ENCODE results near the gene TBC1D19. TPM values are rescaled to one million over a fixed set of nuclear protein-coding genes. Genes with fewer than 3 reads are reported as not detected.

Gene TBC1D19
- total and polyA plus RNA-seq, 2 donors (not counting 1 experiment from before 2014, with no cell fraction given), result 1.8 to 11.0 TPM

DNA sequence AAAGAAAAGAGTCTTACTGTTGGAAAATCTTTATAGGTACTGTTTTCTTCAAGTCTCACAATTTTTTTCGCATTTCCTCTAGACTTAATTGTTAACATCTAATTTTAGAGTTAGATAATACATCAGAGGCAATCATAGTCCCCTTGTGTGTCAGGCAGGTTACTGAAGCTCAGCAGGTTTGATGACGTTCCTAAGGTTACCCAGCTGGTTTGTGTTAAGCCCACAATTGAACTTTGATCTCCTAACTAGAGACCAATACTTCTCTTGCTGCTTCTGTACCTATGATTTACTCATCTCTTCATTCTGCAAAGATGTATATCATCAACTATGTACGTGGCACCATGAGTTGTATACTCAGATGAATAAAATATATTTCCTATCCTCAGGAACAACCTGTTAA, 145.1 kb downstream of the TBC1D19 start:
- ChIA-PET POLR2A (no interaction called here), CTCF (interaction anchor here (0.9 kb wide), 1 partner anchor 271 kb away, joined by 3 read pairs; no protein-coding TSS in a partner anchor)
- Histone ChIP-seq H3K4me2 (replicated peaks; ENCODE audit: low read depth, low read length, poor library complexity, severe bottlenecking) (no peak overlapping the region), H4K20me1 (ENCODE audit: control insufficient read depth, insufficient read depth, low read length, poor library complexity, severe bottlenecking) (no peaks in the 10 kb centered on the region), H3K27ac (ENCODE audit: low read length in 2 of 2) (no peak overlapping the region), H3K36me3 (replicated peaks in 1 of 2; ENCODE audit: control extremely low read depth in 1 of 2, control insufficient read depth in 1 of 2, extremely low read depth in 1 of 2, insufficient read depth in 2 of 2, low read length in 1 of 2) (no peaks in the 10 kb centered on the region), H3K9ac (ENCODE audit: low read length) (no peak overlapping the region), H3K4me3 (ENCODE audit: control extremely low read depth in 1 of 5, extremely low read depth in 1 of 5, insufficient read depth in 1 of 5, low read depth in 2 of 5, low read length in 4 of 5) (no peak overlapping the region), H3K27me3 (replicated peaks in 1 of 4; ENCODE audit: control extremely low read depth in 1 of 4, control insufficient read depth in 3 of 4, insufficient read depth in 4 of 4, low read length in 3 of 4) (no peaks in the 10 kb centered on the region), H3K4me1 (ENCODE audit: control insufficient read depth in 2 of 2, insufficient read depth in 2 of 2, low read length in 2 of 2) (peaks cover 0 to 2% of the 10 kb centered on the region in 2 donors), H3K79me2 (ENCODE audit: control insufficient read depth, insufficient read depth, low read length) (no peaks in the 10 kb centered on the region), H3K9me3 (ENCODE audit: control extremely low read depth in 1 of 3, control insufficient read depth in 2 of 3, insufficient read depth in 1 of 3, low read length in 2 of 3) (no peaks in the 10 kb centered on the region), H2AFZ (ENCODE audit: insufficient read depth, low read depth, low read length, poor library complexity, severe bottlenecking) (no peak overlapping the region)
- Mint-ChIP-seq H3K4me3 (no peak overlapping the region), H3K9me3 (ENCODE audit: insufficient read depth) (no peaks in the 10 kb centered on the region), H3K4me1 (no peaks in the 10 kb centered on the region), H3K27ac (no peak overlapping the region), H3K27me3 (no peaks in the 10 kb centered on the region)
- intact Hi-C loops (cut with micrococcal nuclease), result no loop called here
- TF ChIP-seq CTCF (IDR thresholded peaks at IDR 0.05) (no peak), EZH2 (IDR thresholded peaks at IDR 0.05; ENCODE audit: borderline replicate concordance, insufficient read depth, low read depth, low read length, poor library complexity, severe bottlenecking) (no peak)
- 67% methylated on average over 1 of the region's 3 CpGs for WGBS (ENCODE audit: insufficient coverage)
- ATAC-seq (ENCODE audit: low read depth) (no peak), DNase-seq (no peak)

GRCh38 chr4:26729547-26729946, 145.7 kb downstream of the TBC1D19 start:
- Mint-ChIP-seq H3K4me1 (no peaks in the 10 kb centered on the region), H3K27me3 (no peaks in the 10 kb centered on the region), H3K27ac (no peak overlapping the region), H3K9me3 (ENCODE audit: insufficient read depth) (no peaks in the 10 kb centered on the region), H3K4me3 (no peak overlapping the region)
- Histone ChIP-seq H3K4me1 (ENCODE audit: control insufficient read depth in 2 of 2, insufficient read depth in 2 of 2, low read length in 2 of 2) (peaks cover 0 to 1% of the 10 kb centered on the region in 2 donors), H3K27me3 (replicated peaks in 1 of 4; ENCODE audit: control extremely low read depth in 1 of 4, control insufficient read depth in 3 of 4, insufficient read depth in 4 of 4, low read length in 3 of 4) (no peaks in the 10 kb centered on the region), H4K20me1 (ENCODE audit: control insufficient read depth, insufficient read depth, low read length, poor library complexity, severe bottlenecking) (no peaks in the 10 kb centered on the region), H3K4me2 (replicated peaks; ENCODE audit: low read depth, low read length, poor library complexity, severe bottlenecking) (no peak overlapping the region), H2AFZ (ENCODE audit: insufficient read depth, low read depth, low read length, poor library complexity, severe bottlenecking) (no peak overlapping the region), H3K36me3 (replicated peaks in 1 of 2; ENCODE audit: control extremely low read depth in 1 of 2, control insufficient read depth in 1 of 2, extremely low read depth in 1 of 2, insufficient read depth in 2 of 2, low read length in 1 of 2) (no peaks in the 10 kb centered on the region), H3K9ac (ENCODE audit: low read length) (no peak overlapping the region), H3K9me3 (ENCODE audit: control extremely low read depth in 1 of 3, control insufficient read depth in 2 of 3, insufficient read depth in 1 of 3, low read length in 2 of 3) (no peaks in the 10 kb centered on the region), H3K4me3 (ENCODE audit: control extremely low read depth in 1 of 5, extremely low read depth in 1 of 5, insufficient read depth in 1 of 5, low read depth in 2 of 5, low read length in 4 of 5) (no peak overlapping the region), H3K27ac (ENCODE audit: low read length in 2 of 2) (no peak overlapping the region), H3K79me2 (ENCODE audit: control insufficient read depth, insufficient read depth, low read length) (no peaks in the 10 kb centered on the region)
- TF ChIP-seq CTCF (IDR thresholded peaks at IDR 0.05) (no peak), EZH2 (IDR thresholded peaks at IDR 0.05; ENCODE audit: borderline replicate concordance, insufficient read depth, low read depth, low read length, poor library complexity, severe bottlenecking) (no peak)
- ATAC-seq (ENCODE audit: low read depth), result no peak
- ChIA-PET POLR2A (no interaction called here), CTCF (interaction anchor here (0.9 kb wide), 1 partner anchor 271 kb away, joined by 3 read pairs; no protein-coding TSS in a partner anchor)
- intact Hi-C loops (cut with micrococcal nuclease), result no loop called here
- no peak for DNase-seq
- no CpG with 5 or more reads among the region's 1 CpG for WGBS (ENCODE audit: insufficient coverage)
